ENCODE data around the gene DNAI7. TPM values are rescaled to one million over a fixed set of nuclear protein-coding genes. Genes with fewer than 3 reads are reported as not detected.

DNAI7 gene
- polyA plus RNA-seq, 1 of the 3 experiments (the other 2 are of a cell fraction) = 0.30 TPM

- peaks cover 34% of the 10 kb centered on the region for H3F3A ChIP-seq (replicated peaks; ENCODE audit: insufficient read depth)
- no peaks in the 10 kb centered on the region for H3K9me2 ChIP-seq
- 94% methylated on average over 2 of the region's 2 CpGs for WGBS (ENCODE audit: low lambda C conversion rate)
- H3K4me1 ChIP-seq (ENCODE audit: control insufficient read depth in 1 of 2, insufficient read depth in 2 of 2, low read depth in 1 of 2, low read length in 1 of 2) = peaks cover 2 to 10% of the 10 kb centered on the region in 2 experiments
- no peaks in the 10 kb centered on the region for H4K20me1 ChIP-seq (ENCODE audit: insufficient read depth)
- no peak overlapping the region for H3K4me2 ChIP-seq
- TF ChIP-seq, protein P1, sequence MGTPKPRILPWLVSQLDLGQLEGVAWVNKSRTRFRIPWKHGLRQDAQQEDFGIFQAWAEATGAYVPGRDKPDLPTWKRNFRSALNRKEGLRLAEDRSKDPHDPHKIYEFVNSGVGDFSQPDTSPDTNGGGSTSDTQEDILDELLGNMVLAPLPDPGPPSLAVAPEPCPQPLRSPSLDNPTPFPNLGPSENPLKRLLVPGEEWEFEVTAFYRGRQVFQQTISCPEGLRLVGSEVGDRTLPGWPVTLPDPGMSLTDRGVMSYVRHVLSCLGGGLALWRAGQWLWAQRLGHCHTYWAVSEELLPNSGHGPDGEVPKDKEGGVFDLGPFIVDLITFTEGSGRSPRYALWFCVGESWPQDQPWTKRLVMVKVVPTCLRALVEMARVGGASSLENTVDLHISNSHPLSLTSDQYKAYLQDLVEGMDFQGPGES (IDR thresholded peaks at IDR 0.05; ENCODE audit: low read depth, low read length) = no peak
- TF ChIP-seq TAF1 (IDR thresholded peaks at IDR 0.05; ENCODE audit: borderline replicate concordance, low read depth, low read length) = no peak
- TF ChIP-seq MEF2A (IDR thresholded peaks at IDR 0.05; ENCODE audit: borderline replicate concordance, low read depth) = no peak
- TF ChIP-seq NFIC (IDR thresholded peaks at IDR 0.05; ENCODE audit: borderline replicate concordance) = no peak
- TF ChIP-seq SMC3 (IDR thresholded peaks at IDR 0.05; ENCODE audit: low read depth, low read length) = no peak
- POLR2A ChIA-PET = no interaction called here
- H3K9ac ChIP-seq = no peak overlapping the region
- H3K79me2 ChIP-seq (ENCODE audit: insufficient read depth) = peaks cover 13% of the 10 kb centered on the region; the same call in 1 of the 2 replicates
- CTCF ChIA-PET = interaction anchor here (1.1 to 1.4 kb wide), 2 partner anchors 11 to 40 kb away, joined by 3 to 4 read pairs; no protein-coding TSS in a partner anchor
- H3K27ac ChIP-seq (ENCODE audit: low read depth in 2 of 2, low read length in 1 of 2) = no peak overlapping the region
- H2AFZ ChIP-seq (ENCODE audit: low read depth) = no peak overlapping the region
- H3K27me3 ChIP-seq (ENCODE audit: insufficient read depth) = no peaks in the 10 kb centered on the region
- H3K9me3 ChIP-seq = no peaks in the 10 kb centered on the region
- H3K36me3 ChIP-seq (replicated peaks in 1 of 2; ENCODE audit: control insufficient read depth in 1 of 2, insufficient read depth in 2 of 2, low read length in 1 of 2) = peaks cover under 1% of the 10 kb centered on the region in 2 experiments
- no peak for DNase-seq
- no peak overlapping the region for H3K4me3 ChIP-seq (ENCODE audit: low read depth in 2 of 2, low read length in 1 of 2)
Observed at GRCh38 chr12:25197608-25198007, 2.6 kb upstream of the DNAI7 start.

DNA sequence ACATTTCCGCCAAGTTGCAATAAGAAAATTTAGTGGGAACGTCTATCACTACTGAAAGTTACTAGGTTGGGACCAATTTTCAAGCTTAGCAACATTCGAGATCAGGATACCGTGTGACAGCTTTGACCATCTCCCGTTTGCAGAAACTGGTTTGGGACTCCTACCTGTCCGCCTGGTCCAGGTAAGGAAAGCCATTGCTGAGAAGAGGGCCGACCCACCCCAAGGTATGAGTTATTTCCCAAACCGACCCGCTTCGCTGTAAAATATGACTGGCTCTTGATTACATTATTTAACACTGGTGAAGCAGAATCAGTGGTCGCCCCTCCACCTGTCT is 271 bp downstream of the DNAI7 start:
- Histone ChIP-seq H3K9me2 (no peaks in the 10 kb centered on the region), H3K79me2 (ENCODE audit: insufficient read depth) (peaks cover 13% of the 10 kb centered on the region; the same call in 1 of the 2 replicates), H3K27me3 (ENCODE audit: insufficient read depth) (no peaks in the 10 kb centered on the region), H2AFZ (ENCODE audit: low read depth) (peak overlapping the region; percentile 74; the same call in 1 of the 2 replicates), H3K27ac (ENCODE audit: low read depth in 2 of 2, low read length in 1 of 2) (peak overlapping the region; percentile 18 to 94; a peak in 2 of 4 replicates), H3K36me3 (replicated peaks in 1 of 2; ENCODE audit: control insufficient read depth in 1 of 2, insufficient read depth in 2 of 2, low read length in 1 of 2) (no peaks in the 10 kb centered on the region), H3F3A (replicated peaks; ENCODE audit: insufficient read depth) (peaks cover 18% of the 10 kb centered on the region), H3K4me2 (peak overlapping the region; percentile 88), H3K9ac (peak overlapping the region; percentile 82), H3K4me3 (ENCODE audit: low read depth in 2 of 2, low read length in 1 of 2) (peak overlapping the region; percentile 71 to 89), H3K4me1 (ENCODE audit: control insufficient read depth in 1 of 2, insufficient read depth in 2 of 2, low read depth in 1 of 2, low read length in 1 of 2) (peaks cover under 1 to 2% of the 10 kb centered on the region in 2 experiments; a peak in 2 of 4 replicates), H3K9me3 (no peaks in the 10 kb centered on the region), H4K20me1 (ENCODE audit: insufficient read depth) (no peaks in the 10 kb centered on the region)
- 8% methylated on average over 11 of the region's 11 CpGs for WGBS (ENCODE audit: low lambda C conversion rate)
- ChIA-PET POLR2A (interaction anchor here (1.0 to 1.4 kb wide), 2 partner anchors 10 to 193 kb away, joined by 4 read pairs; no protein-coding TSS in a partner anchor), CTCF (interaction anchor here (1.1 to 1.9 kb wide), 4 partner anchors 15 to 537 kb away, joined by 3 to 5 read pairs (median 4); no protein-coding TSS in a partner anchor)
- no peak for DNase-seq
- TF ChIP-seq SMC3 (IDR thresholded peaks at IDR 0.05; ENCODE audit: low read depth, low read length) (no peak), EZH2phosphoT487 (IDR thresholded peaks at IDR 0.05; ENCODE audit: borderline replicate concordance, low read depth) (no peak), MXI1 (IDR thresholded peaks at IDR 0.05; ENCODE audit: low read depth, low read length) (no peak), CHD2 (IDR thresholded peaks at IDR 0.05; ENCODE audit: low read length, partially characterized antibody) (no peak), NRF1 (IDR thresholded peaks at IDR 0.05; ENCODE audit: low read depth, low read length) (no peak), JUND (IDR thresholded peaks at IDR 0.05) (no peak), RFX5 (IDR thresholded peaks at IDR 0.05; ENCODE audit: low read length) (no peak), POLR2AphosphoS5 (IDR thresholded peaks at IDR 0.05; ENCODE audit: low read depth, low read length) (no peak), TEAD4 (IDR thresholded peaks at IDR 0.05; ENCODE audit: borderline replicate concordance, insufficient read depth) (no peak), FOSL2 (IDR thresholded peaks at IDR 0.05; ENCODE audit: borderline replicate concordance, low read depth) (no peak), TAF1 (IDR thresholded peaks at IDR 0.05; ENCODE audit: borderline replicate concordance, low read depth, low read length) (no peak), MEF2A (IDR thresholded peaks at IDR 0.05; ENCODE audit: borderline replicate concordance, low read depth) (no peak), EP300 (IDR thresholded peaks at IDR 0.05; ENCODE audit: borderline replicate concordance in 1 of 2, low read depth in 1 of 2, low read length in 1 of 2) (no peak)
- TF ChIP-seq, protein P2, sequence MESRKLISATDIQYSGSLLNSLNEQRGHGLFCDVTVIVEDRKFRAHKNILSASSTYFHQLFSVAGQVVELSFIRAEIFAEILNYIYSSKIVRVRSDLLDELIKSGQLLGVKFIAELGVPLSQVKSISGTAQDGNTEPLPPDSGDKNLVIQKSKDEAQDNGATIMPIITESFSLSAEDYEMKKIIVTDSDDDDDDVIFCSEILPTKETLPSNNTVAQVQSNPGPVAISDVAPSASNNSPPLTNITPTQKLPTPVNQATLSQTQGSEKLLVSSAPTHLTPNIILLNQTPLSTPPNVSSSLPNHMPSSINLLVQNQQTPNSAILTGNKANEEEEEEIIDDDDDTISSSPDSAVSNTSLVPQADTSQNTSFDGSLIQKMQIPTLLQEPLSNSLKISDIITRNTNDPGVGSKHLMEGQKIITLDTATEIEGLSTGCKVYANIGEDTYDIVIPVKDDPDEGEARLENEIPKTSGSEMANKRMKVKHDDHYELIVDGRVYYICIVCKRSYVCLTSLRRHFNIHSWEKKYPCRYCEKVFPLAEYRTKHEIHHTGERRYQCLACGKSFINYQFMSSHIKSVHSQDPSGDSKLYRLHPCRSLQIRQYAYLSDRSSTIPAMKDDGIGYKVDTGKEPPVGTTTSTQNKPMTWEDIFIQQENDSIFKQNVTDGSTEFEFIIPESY (IDR thresholded peaks at IDR 0.05; ENCODE audit: borderline replicate concordance, low read depth) = no peak
- TF ChIP-seq, protein P3, sequence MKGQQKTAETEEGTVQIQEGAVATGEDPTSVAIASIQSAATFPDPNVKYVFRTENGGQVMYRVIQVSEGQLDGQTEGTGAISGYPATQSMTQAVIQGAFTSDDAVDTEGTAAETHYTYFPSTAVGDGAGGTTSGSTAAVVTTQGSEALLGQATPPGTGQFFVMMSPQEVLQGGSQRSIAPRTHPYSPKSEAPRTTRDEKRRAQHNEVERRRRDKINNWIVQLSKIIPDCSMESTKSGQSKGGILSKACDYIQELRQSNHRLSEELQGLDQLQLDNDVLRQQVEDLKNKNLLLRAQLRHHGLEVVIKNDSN (IDR thresholded peaks at IDR 0.05; ENCODE audit: borderline replicate concordance, low read depth) = no peak

Data from SK-N-SH (cell line).